ENCODE data around the gene PKMYT1. TPM values are rescaled to one million over a fixed set of nuclear protein-coding genes. Genes with fewer than 3 reads are reported as not detected.

PKMYT1 gene
- total and polyA plus RNA-seq, 2 experiments from 2014 or later: 90.9 to 100 TPM

DNA sequence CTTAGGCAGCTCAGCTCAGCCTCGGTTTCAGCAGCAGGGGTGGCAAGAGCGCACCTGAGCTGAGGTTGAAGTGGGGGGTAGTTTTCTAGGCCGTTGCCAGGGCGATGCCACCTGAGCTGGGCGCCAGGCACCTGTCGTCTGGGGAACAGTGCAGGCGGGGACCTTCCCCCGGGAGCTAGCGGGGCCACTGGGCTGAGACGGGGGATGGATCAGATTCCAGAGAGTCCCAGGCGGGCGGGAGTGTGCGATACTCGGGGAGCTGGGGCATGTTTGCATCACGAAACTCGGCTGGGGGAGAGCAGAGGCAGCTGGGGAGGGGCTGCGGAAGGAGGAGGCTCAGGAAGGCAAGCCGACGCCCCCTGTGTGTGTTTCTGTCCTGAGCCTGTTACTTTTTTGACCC is 32.0 kb upstream of the PKMYT1 start:
- H3K36me3 ChIP-seq (ENCODE audit: insufficient read depth): no peaks in the 10 kb centered on the region
- no peaks in the 10 kb centered on the region for H3K9me2 ChIP-seq (ENCODE audit: insufficient read depth)
- H3K27me3 ChIP-seq (ENCODE audit: insufficient read depth): peaks cover 11% of the 10 kb centered on the region
- Mint-ChIP-seq H3K36me3 (ENCODE audit: low read depth) (peaks cover 33% of the 10 kb centered on the region), H3K9me3 (peaks cover 7% of the 10 kb centered on the region; the same call in 2 of the 3 replicates), H3K27ac (peak overlapping the region; percentile 62; the same call in 1 of the 2 replicates), H3K4me3 (peak overlapping the region; percentile 75), H3K4me1 (peaks cover 71% of the 10 kb centered on the region), H3K27me3 (ENCODE audit: insufficient read depth, low read depth, poor library complexity) (peaks cover 52% of the 10 kb centered on the region)
- TF ChIP-seq, protein P1, sequence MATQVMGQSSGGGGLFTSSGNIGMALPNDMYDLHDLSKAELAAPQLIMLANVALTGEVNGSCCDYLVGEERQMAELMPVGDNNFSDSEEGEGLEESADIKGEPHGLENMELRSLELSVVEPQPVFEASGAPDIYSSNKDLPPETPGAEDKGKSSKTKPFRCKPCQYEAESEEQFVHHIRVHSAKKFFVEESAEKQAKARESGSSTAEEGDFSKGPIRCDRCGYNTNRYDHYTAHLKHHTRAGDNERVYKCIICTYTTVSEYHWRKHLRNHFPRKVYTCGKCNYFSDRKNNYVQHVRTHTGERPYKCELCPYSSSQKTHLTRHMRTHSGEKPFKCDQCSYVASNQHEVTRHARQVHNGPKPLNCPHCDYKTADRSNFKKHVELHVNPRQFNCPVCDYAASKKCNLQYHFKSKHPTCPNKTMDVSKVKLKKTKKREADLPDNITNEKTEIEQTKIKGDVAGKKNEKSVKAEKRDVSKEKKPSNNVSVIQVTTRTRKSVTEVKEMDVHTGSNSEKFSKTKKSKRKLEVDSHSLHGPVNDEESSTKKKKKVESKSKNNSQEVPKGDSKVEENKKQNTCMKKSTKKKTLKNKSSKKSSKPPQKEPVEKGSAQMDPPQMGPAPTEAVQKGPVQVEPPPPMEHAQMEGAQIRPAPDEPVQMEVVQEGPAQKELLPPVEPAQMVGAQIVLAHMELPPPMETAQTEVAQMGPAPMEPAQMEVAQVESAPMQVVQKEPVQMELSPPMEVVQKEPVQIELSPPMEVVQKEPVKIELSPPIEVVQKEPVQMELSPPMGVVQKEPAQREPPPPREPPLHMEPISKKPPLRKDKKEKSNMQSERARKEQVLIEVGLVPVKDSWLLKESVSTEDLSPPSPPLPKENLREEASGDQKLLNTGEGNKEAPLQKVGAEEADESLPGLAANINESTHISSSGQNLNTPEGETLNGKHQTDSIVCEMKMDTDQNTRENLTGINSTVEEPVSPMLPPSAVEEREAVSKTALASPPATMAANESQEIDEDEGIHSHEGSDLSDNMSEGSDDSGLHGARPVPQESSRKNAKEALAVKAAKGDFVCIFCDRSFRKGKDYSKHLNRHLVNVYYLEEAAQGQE (IDR thresholded peaks at IDR 0.05; ENCODE audit: unreplicated experiment): no peak
- TF ChIP-seq, protein P2, sequence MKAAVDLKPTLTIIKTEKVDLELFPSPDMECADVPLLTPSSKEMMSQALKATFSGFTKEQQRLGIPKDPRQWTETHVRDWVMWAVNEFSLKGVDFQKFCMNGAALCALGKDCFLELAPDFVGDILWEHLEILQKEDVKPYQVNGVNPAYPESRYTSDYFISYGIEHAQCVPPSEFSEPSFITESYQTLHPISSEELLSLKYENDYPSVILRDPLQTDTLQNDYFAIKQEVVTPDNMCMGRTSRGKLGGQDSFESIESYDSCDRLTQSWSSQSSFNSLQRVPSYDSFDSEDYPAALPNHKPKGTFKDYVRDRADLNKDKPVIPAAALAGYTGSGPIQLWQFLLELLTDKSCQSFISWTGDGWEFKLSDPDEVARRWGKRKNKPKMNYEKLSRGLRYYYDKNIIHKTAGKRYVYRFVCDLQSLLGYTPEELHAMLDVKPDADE (IDR thresholded peaks at IDR 0.05): no peak
- TF ChIP-seq JUNB (IDR thresholded peaks at IDR 0.05; ENCODE audit: unreplicated experiment) (no peak), ZNF114 (CRISPR knock-in tag; IDR thresholded peaks at IDR 0.05) (no peak), EZH2phosphoT487 (IDR thresholded peaks at IDR 0.05; ENCODE audit: unreplicated experiment) (no peak), EZH2 (IDR thresholded peaks at IDR 0.05; ENCODE audit: low read depth, unreplicated experiment) (no peak), NANOG (IDR thresholded peaks at IDR 0.05; ENCODE audit: borderline replicate concordance) (no peak), ZNF331 (CRISPR knock-in tag; IDR thresholded peaks at IDR 0.05; ENCODE audit: low read depth) (no peak), STAT1 (IDR thresholded peaks at IDR 0.05; ENCODE audit: unreplicated experiment) (no peak), POLR2AphosphoS5 (IDR thresholded peaks at IDR 0.05; ENCODE audit: low read depth) (no peak), CREB1 (CRISPR knock-in tag; IDR thresholded peaks at IDR 0.05; ENCODE audit: low read depth) (no peak)
- TF ChIP-seq, protein P3, sequence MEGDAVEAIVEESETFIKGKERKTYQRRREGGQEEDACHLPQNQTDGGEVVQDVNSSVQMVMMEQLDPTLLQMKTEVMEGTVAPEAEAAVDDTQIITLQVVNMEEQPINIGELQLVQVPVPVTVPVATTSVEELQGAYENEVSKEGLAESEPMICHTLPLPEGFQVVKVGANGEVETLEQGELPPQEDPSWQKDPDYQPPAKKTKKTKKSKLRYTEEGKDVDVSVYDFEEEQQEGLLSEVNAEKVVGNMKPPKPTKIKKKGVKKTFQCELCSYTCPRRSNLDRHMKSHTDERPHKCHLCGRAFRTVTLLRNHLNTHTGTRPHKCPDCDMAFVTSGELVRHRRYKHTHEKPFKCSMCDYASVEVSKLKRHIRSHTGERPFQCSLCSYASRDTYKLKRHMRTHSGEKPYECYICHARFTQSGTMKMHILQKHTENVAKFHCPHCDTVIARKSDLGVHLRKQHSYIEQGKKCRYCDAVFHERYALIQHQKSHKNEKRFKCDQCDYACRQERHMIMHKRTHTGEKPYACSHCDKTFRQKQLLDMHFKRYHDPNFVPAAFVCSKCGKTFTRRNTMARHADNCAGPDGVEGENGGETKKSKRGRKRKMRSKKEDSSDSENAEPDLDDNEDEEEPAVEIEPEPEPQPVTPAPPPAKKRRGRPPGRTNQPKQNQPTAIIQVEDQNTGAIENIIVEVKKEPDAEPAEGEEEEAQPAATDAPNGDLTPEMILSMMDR (conservative IDR thresholded peaks at IDR 0.05; ENCODE audit: low read depth in 2 of 2): no peak
- TF ChIP-seq, protein P4, sequence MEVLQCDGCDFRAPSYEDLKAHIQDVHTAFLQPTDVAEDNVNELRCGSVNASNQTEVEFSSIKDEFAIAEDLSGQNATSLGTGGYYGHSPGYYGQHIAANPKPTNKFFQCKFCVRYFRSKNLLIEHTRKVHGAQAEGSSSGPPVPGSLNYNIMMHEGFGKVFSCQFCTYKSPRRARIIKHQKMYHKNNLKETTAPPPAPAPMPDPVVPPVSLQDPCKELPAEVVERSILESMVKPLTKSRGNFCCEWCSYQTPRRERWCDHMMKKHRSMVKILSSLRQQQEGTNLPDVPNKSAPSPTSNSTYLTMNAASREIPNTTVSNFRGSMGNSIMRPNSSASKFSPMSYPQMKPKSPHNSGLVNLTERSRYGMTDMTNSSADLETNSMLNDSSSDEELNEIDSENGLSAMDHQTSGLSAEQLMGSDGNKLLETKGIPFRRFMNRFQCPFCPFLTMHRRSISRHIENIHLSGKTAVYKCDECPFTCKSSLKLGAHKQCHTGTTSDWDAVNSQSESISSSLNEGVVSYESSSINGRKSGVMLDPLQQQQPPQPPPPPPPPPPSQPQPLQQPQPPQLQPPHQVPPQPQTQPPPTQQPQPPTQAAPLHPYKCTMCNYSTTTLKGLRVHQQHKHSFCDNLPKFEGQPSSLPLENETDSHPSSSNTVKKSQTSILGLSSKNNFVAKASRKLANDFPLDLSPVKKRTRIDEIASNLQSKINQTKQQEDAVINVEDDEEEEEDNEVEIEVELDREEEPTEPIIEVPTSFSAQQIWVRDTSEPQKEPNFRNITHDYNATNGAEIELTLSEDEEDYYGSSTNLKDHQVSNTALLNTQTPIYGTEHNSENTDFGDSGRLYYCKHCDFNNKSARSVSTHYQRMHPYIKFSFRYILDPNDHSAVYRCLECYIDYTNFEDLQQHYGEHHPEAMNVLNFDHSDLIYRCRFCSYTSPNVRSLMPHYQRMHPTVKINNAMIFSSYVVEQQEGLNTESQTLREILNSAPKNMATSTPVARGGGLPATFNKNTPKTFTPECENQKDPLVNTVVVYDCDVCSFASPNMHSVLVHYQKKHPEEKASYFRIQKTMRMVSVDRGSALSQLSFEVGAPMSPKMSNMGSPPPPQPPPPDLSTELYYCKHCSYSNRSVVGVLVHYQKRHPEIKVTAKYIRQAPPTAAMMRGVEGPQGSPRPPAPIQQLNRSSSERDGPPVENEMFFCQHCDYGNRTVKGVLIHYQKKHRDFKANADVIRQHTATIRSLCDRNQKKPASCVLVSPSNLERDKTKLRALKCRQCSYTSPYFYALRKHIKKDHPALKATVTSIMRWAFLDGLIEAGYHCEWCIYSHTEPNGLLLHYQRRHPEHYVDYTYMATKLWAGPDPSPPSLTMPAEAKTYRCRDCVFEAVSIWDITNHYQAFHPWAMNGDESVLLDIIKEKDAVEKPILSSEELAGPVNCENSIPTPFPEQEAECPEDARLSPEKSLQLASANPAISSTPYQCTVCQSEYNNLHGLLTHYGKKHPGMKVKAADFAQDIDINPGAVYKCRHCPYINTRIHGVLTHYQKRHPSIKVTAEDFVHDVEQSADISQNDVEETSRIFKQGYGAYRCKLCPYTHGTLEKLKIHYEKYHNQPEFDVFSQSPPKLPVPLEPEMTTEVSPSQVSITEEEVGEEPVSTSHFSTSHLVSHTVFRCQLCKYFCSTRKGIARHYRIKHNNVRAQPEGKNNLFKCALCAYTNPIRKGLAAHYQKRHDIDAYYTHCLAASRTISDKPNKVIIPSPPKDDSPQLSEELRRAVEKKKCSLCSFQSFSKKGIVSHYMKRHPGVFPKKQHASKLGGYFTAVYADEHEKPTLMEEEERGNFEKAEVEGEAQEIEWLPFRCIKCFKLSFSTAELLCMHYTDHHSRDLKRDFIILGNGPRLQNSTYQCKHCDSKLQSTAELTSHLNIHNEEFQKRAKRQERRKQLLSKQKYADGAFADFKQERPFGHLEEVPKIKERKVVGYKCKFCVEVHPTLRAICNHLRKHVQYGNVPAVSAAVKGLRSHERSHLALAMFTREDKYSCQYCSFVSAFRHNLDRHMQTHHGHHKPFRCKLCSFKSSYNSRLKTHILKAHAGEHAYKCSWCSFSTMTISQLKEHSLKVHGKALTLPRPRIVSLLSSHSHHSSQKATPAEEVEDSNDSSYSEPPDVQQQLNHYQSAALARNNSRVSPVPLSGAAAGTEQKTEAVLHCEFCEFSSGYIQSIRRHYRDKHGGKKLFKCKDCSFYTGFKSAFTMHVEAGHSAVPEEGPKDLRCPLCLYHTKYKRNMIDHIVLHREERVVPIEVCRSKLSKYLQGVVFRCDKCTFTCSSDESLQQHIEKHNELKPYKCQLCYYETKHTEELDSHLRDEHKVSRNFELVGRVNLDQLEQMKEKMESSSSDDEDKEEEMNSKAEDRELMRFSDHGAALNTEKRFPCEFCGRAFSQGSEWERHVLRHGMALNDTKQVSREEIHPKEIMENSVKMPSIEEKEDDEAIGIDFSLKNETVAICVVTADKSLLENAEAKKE (CRISPR knock-in tag; IDR thresholded peaks at IDR 0.05): no peak
- peaks cover 79% of the 10 kb centered on the region for H3K4me1 ChIP-seq (ENCODE audit: insufficient read depth)
- H3K79me2 ChIP-seq (replicated peaks; ENCODE audit: insufficient read depth): peaks cover 17% of the 10 kb centered on the region
- peaks cover 61% of the 10 kb centered on the region for H3F3A ChIP-seq (replicated peaks; ENCODE audit: low read depth)
- peak overlapping the region; percentile 88 for H3K4me2 ChIP-seq
- H3K27ac ChIP-seq (ENCODE audit: low read depth): no peak overlapping the region
- peak overlapping the region; percentile 68 for H3K4me3 ChIP-seq
- peak; percentile 82 for DNase-seq (ENCODE audit: low spot score)
- H2AFZ ChIP-seq: 0 out of 2 replicates have a peak overlapping the region, but pooled peaks have one; percentile 47
- peaks cover 25% of the 10 kb centered on the region for H4K20me1 ChIP-seq (replicated peaks; ENCODE audit: insufficient read depth)
- peak; percentile 2; the same call in 2 of the 3 replicates for ATAC-seq

Data from GM23338 (cell line).